GM19468 (cell line): Measurements from ENCODE around the gene UBALD2.

ENCODE experiments used
- ATAC-seq: cut with Tn5 transposase; IDR thresholded peaks from one replicate; pipeline ENCODE4 v1.9.1; 2021; ENCODE audit warnings: mild to moderate bottlenecking, moderate library complexity, moderate number of reproducible peaks; ENCODE audit not compliant: unreplicated experiment; ENCODE audit errors: extremely low read depth

Gene UBALD2

DNA sequence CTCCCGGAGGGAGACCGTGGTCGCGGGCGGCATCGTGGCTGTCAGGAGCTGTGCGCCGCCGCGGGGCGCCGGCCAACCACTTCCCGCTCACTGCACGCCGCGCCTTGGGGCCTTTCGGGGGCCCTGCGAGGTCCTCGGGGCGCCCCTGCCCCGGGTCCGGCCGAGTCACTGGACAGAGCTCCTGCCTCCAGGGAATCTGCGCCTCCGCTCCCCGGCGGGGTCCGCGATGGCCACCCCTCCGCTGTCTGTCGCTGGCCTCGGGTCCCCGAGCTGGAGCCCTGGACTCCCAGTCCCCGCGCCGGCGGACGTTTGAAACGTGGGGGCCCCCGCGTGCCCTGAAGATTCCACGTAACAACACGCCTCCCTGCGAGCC lies 42.8 kb downstream of the UBALD2 start, which contains the start of gene QRICH2:
Gene QRICH2 (minus strand): TSS at position 311 of the 373 bp plus-strand sequence. CDS start 278 bp downstream, at position 33.
- no peak for ATAC-seq

DNA sequence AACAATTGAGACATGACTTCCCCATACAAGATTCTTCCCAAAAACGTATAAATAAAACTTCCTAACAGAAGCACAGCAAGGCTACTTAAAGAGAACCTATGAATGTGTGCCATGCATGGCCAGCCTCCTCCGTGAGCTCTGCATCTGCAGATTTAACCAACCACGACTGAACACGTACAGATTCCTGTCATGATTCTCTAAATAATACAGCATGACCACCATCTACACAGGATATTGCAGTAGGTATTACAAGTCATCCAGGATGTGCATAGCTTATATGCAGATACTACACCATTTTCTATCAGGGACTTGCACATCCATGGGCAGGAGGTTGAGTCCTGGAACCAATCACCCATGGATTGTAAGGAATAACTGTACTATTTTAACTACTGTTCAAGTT lies 44.3 kb downstream of the UBALD2 start:
- no peak for ATAC-seq

- ATAC-seq: no peak
Observed at GRCh38 chr17:76312735-76313134, 47.6 kb downstream of the UBALD2 start.

- no peak for ATAC-seq
Observed at GRCh38 chr17:76314392-76315227, 49.5 kb downstream of the UBALD2 start.

DNA sequence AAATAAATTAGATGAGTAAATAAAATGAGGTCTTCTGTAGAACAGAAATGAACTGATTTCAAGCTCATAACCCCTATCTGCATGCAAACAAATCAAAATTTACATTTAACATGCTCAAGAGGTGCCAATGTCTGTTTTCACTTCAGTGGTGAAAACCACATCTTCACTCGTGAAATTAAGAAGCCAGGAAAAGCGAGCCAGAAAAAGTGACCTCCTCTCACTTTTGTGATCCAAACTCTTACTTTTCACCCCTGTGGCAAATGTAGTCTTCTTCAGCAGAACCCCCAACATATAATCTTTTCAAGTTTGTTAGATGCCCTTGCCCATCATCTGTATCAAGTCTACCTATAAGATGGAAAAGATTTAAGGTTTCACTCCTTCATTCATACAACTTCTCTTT lies 52.4 kb downstream of the UBALD2 start:
- ATAC-seq: no peak

DNA sequence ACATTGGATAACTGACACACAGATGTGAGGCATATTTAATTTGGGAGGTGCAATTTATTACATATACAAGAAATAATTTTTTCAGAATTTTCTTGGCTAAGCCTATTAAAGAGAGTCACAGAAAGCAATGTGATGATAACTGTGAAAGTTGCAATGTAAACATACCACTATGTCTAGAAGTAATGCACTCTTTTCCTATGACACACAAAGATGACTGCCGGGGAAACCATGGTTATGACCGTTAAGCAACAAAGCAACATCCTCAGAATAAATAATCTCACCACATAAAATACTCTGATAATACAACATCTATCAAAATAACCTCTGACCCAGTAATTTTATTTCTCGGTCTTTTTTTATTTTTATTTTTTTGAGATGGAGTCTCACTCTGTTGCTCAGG lies 53.4 kb downstream of the UBALD2 start:
- no peak for ATAC-seq
